GM19468 (cell line): Measurements from ENCODE around the gene CLDN24.
"Not testable (repeated sequence)": the region's sequence is repeated elsewhere in the genome, so short reads cannot be mapped to it uniquely, and the experiment has no call there.

Experiments used
- ATAC-seq: cut with Tn5 transposase; IDR thresholded peaks from one replicate; pipeline ENCODE4 v1.9.1; 2021; ENCODE audit warnings: mild to moderate bottlenecking, moderate library complexity, moderate number of reproducible peaks; ENCODE audit not compliant: unreplicated experiment; ENCODE audit errors: extremely low read depth

Gene CLDN24

DNA sequence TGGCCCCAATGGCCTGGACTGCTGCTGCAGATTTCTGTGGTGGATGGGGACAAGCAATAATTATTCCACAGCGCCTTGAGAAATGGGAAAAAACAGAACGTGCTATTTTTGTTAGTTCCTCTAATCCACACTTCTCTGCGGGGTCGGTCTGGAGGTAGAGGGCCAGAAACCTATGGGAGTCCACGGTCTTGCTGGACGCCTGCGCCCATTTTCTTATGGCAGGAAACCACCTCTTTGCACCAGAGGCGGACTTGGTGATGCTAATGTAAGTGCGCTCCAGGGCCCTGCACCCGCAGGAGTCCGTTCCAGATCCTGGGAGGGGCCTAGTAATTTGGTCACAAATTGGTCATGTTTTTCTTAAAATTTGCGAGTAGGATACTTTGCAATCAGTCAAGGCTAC is 25.9 kb upstream of the CLDN24 start:
- no peak for ATAC-seq

DNA sequence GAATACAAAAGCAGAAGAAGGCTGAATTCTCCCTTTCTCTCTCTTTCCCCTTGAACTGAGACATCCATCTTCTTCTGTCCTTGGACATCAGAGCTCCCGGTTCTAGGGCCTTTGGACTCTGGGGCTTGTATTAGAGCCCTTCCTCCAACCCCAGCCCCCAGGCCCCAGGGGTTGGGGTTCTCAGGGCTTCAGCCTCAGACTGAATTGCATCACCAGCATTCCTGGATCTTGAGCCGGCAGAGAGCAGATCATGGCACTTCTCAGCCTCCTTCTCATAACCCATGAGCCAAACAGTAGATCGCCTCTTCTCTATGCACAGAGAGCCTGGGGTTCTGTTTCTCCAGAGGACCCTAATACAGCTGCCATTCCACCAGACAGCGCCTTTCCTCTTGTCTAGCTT is 25.3 kb upstream of the CLDN24 start:
- ATAC-seq: no peak

DNA sequence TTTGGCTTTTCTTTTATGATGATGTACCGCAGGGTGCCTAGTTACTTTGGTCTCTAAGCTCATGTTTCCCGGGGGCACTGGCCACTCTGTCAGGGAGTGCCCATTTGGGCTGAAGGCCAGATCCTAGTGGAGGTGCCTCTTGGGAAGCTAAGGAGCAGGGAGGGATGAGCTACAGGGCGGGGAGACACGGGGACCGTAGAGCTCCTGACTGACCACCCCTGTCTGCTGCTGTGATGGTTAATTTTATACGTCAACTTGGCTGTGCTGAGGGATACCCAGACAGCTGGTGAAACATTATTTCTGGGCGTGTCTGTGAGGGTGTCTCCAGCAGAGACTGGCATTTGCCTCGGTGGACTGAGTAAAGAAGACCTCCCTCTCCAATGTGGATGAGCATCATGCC is 24.9 kb upstream of the CLDN24 start:
- ATAC-seq: no peak

DNA sequence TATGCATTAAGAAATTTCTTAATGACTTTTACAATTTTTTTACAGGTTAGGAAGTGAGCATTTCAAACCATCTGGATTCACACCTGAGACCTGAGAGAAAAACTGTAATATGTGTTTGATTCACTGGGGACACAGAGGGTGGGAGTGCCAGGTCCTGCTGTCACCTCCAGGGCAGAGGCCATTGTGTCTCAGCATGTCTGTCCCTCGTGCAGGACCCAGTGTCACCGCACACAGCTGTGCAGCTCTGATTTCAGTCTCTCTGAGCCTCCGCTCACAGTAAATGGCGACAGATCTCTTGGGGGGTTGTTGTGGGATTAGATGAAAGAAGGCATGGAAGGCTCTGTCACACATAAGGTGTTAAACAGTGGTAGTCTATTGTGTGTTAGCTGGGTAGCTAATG is 23.0 kb upstream of the CLDN24 start:
- ATAC-seq: no peak

DNA sequence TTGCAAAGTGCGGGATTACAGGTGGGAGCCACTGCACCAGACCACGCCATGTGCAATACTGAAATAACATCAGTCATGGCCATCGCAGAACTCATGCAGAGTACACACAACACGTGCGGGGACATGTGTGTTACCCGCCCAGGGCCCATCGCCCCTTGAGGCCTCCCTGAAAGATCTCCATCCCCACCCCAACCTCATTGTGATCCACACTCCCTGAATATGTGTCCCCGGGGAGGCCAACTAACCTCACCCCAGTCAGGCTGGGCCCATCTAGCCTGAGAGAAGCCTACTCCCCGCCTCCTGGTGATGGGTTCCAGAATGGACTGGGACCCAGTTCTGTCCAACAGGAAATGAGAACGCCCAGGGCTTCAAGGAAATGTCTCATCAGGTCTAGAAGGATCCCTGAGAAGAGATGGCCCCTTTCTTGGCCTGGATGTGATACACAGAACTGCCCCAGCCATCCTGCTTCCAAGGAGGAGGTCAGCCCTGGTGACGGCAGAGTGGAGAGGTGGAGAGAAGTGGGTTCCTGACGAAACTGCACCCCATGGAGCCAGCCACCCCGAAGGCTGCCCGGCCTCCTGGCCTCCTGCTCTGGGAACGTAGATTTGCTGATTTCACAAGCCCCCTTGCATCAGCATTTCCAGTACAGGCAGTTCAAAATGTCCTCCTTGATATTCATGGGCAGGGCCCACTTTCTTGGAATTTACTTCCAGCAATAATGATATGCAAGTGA is 22.5 kb upstream of the CLDN24 start:
- no peak for ATAC-seq

DNA sequence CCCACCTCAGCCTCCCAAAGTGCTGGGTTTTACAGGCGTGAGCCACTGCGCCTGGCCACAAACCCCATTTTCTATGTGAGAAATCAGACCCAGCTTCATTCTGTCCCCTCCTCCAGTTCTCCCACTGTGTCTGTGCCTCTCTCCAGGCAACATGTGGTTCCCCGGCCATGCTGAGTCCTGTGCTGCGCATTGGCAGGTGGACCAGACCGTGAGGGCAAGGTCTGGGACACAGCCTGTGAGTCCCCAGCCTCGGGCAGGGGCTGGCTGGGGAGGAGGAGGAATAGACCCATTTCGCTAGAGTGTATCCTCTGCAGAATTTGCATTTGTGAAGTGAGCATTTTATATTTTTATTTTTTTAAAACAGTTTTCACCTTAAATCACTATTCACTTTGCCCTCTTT is 21.5 kb upstream of the CLDN24 start:
- no peak for ATAC-seq

DNA sequence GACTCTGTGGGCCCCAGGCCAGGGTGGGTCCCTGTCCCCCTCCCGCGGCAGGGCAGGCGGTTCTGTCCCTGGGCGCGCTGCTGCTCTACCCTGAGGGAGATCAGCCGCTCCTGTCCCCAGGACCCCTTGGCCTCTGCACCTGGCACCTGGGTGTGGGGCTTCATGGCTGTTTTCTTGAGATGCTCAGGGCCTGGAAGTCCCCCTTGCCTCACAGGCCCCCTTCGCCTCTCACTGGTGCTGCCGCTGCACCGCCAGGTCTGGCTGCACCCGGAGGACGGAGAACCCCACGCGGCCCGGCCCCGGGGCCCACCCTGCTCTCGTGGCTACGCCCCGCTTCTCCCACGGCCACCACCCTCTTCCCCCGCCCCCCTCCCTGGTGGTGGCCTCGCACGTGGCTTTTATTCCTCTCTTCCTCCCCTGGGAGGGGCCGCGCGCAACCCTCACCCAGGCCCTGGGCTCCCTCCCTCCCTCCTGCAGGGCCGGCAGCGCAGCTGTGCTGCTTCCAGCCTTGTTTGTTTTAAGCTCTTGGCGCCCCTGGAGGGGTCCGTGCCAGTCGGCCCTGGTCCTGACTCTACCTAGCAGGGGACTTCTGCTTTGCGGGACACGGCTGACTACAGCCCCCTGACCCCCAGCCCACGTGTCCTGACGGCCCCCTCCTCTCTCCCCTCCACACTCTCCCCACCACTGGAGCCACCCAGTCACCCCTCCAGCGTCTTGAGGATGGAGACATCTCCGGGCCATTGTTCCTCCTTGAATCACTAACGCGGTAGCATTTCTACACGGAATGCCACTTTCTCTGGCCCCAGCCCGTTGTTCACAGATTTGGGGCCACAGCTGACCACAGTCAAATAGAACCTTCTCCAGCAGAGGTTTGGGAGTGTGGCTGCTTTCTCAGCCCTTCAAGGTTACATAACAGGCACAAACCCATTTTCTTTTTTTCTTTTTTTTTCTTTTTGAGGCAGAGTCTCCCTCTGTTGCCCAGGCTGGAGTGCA is 20.6 kb upstream of the CLDN24 start:
- ATAC-seq: no peak

DNA sequence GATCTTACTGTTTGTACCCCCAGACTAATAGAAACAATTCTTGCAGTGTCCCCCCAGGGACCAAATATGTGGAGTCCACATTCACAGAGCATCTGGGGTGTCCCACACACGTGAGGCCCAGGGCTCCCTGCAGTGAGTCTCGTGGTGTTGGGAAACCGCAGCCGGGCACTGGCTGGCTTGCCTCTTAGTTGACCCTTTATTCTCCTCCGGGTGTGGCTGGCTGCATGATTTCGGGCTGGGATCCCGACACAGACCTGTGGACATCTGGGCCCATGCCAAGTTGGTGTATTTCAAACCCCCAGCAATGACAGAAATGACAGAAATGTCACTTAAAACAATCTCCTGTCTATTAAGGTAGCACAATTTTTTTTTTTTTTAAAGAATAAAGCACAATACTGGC is 15.6 kb upstream of the CLDN24 start:
- no peak for ATAC-seq

DNA sequence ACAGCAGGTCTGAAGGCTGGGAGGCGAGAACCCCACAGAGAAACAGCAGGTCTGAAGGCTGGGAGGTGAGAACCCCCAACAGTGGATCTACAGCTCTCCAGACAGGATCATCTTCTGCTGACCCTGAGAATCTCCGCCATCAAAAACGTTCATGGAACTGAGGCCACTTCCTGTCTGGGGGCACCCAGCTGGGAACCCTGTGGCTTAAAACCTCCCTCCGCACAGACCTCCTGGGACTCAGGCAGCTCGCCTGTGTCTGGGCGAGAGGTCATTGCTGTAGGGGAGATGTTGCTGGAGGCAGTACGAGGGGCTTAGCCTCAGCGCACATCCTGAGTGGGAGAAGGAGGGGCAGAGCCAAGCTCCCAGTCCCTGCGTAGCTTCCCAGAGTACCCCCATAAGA is 15.1 kb upstream of the CLDN24 start:
- no peak for ATAC-seq

DNA sequence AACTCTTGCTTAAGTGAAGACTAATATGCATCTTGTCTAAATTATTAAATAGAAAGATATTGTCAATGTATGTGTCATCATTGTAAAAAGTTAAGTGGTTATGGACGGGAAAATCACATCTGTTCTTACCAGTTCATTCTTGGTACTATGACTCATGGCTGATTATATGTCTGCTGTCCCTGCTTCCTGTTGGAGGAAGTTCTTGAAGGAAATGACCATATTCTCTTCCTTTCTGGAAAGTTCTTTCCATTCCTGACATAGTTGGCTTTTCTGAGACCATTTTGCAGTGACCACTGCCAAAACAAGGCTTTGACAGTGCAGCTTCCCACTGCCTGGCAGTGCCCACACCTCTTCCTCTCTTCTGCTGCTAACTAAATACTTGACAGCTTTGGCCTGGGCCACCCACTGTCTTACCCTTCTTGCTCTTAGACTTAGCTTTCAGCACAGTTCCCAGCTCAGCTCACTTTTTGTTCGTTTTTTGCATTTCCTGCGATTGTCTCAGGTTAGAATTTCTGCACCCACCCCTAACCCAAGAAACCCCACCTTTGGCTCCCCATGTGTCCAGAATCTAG is 13.2 kb upstream of the CLDN24 start:
- no peak for ATAC-seq

DNA sequence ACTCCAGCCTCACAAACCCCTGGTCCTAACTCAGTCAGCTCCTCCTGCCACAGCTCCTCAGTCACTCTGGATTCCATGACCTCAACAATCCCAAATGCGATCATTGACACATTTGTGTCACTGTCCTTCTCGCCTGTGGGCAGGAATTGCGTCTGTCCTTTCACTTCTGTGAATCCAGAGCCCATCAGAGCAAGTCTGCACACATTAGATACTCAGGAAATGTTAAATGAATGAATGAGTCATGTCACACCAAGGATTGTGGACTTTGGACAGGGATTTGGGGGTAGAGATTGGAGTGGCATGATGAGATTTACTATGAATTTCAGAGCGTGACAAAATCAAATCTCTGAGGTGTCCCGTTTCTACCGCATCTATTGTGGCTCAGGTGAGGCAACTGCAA is 11.8 kb upstream of the CLDN24 start:
- ATAC-seq: no peak

DNA sequence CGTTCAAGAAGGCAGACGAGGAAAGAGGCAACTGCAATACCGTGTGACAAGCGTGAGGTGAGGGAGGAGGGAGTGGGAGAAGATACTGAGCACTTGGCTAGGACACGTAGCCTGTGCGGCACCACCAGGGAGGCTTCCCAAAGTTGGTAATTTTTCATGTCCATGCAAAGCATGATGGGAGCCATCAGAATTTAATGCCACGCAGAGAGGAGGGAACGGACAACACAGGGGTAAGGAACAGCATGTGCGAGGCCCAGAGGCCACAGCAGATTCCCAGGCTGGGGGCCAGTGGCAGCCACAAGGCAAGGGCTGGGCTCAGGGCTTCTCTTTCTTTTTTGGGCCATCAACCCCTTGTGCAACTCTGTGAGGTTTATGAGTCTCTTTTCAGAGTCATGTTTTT is 11.0 kb upstream of the CLDN24 start:
- ATAC-seq: no peak

DNA sequence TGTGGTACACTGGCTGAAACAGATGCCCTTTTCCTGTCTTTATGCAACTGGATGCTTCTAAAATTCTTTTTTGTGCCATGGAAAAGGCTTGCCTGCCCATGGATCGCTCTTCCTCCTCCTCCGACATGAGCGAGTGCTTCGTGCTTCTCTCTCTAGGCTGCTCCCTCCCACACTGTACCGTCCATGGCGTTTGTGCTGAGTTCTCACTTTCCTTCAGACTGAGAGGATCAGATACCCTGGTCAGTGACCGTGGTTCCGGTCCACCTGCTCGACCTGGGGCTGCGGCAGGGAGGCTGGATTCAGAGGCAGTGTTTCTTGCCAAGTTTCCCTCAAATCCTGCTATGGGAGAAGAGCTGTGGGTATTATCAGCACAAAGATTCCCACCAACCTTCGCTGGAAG is 10.2 kb upstream of the CLDN24 start:
- ATAC-seq: no peak

DNA sequence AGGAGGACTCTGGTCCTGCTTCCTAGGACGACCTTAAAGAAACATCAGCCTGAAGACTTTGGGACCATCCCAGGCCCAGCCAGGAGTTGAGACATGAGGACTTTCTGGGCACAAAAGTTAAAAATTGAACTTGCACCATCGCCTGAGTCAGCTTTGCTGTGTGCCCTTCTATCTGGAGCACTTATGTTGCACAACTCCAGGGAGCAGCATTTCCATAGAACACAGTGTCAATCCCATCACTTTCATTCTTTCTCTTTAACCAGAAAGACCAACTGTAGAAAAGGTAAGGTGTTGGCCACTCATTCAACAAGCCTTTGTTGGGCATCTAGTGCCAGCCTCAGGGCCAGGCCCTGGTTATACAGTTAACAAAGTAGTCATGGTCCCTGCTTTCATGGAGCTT is 8.6 kb upstream of the CLDN24 start:
- no peak for ATAC-seq

DNA sequence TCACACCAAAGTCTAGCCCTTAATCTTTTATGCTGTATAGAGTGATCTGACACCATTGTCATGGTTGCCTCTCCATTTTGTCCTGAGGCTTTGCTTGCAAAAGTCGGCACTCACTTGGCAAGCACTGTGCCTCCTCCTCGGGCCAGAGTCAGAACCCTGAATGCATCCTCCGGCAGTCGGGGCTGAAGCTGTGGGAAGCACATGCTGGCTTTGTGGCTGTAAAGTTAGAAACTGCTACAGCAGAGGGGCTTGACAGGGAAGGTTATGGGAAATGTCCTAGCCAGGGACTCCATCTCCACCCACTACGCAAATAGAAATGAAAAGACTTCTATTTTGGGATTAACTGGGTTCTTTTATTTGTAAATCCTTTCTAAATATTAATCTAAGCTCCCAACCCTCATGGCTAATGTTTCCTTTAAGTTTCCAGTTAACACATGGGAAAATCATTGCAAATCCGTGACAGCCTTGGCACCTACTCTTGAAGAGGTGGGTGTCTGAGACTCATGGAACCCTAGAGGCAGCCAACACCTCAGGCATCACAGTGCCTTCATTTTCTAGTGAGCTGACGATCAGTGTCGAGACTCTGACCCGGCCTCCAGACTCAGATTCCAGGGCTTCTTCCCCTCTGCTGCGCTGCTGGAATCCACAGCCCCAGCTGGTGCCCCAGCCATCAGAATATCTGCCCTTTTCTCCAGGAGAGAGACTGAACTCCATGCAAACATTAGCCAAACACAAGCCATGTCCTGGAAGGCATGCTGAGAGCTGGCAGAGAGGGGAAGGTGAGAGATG is 7.9 kb upstream of the CLDN24 start:
- ATAC-seq: no peak

DNA sequence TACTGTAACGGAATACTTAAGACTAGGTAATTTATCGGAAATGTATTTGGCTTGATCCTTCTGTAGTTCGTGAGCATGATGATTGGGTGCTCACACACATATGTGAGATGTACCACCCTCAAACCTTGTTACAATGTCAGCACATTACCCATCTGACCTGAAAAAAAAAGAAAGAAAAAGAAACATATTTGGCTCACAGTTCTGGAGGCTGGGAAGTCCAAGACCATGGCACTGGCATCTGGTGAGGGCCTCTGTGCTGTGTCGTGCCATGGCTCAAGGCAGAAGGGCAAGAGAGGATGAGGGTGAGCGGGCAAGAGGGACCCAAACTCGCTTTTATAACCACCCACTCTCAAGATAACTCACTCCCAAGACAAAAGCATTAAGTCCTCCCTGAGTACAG is 7.0 kb upstream of the CLDN24 start:
- no peak for ATAC-seq

DNA sequence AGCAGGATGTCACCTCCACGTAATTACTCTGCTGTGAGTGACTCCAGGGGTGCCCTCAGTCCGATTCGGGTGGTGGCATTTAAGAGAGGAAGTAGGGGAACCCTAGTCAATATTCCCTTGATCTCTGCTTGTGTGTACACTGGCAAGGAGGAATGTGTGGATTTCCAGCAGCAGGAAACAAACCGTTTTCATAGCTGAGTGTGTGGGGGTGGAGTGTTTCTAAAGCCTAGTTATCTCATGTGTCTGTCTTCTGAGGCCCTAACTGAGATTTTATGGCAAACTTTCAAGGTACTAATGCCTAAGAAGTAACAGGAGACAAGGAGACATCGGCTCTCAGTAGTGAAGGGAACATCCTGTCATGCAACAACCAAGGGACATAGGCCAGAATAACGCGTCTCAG is 6.6 kb upstream of the CLDN24 start:
- no peak for ATAC-seq

DNA sequence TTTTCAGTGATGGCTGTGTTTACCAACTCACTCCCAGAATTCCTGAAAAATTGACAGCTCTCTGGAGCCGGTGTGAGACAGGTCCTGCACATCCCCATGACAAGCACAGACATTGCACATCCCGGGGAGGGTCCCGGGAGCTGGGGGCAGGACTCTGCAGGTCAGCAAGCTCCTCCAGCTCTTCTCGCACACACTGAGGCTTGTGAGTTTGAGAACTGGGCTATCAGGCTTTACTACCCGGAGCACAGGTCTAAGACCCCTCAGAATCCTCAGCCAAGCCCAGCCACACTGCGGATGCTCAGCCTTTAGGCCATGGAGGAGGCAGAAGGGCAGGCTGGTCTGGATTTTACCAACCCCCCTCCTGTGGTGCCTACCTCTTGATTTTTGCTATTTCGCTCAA is 5.6 kb upstream of the CLDN24 start:
- no peak for ATAC-seq

DNA sequence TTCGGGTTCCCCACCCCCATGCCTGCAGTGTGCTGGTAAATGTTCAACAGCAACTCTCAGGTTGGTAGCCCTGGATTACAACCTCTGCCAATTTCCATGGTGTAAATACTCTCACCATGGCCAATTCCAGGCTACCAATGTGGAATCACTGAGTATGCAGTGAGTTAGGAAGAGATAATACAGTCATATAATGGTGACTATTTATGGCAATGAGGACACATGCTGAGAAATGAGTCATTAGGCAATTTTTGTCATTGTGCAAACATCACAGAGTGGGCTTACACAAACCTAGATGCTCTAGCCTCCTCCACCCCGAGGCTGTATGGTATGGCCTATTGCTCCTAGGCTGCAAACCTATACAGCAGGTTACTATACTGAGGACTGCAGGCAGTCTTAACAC is 4.6 kb upstream of the CLDN24 start:
- ATAC-seq: no peak

DNA sequence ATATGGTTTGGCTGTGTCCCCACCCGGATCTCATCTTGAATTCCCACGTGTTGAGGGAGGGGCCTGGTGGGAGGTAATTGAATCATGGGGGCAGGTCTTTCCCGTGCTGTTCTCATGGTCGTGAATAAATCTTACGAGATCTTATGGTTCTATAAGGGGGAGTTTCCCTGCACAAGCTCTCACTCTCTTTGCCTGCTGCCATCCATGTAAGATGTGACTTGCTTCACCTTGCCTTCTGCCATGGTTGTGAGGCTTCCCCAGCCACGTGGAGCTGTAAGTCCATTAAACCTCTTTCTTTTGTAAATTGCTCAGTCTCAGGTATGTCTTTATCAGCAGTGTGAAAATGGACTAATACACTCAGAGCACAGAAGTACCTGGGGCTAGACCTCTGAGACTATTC is 4.2 kb upstream of the CLDN24 start:
- not testable (repeated sequence) for ATAC-seq
